ENCODE data around the gene RNF145.
"Not testable (repeated sequence)": the region's sequence is repeated elsewhere in the genome, so short reads cannot be mapped to it uniquely, and the experiment has no call there.

The RNF145 gene

DNA sequence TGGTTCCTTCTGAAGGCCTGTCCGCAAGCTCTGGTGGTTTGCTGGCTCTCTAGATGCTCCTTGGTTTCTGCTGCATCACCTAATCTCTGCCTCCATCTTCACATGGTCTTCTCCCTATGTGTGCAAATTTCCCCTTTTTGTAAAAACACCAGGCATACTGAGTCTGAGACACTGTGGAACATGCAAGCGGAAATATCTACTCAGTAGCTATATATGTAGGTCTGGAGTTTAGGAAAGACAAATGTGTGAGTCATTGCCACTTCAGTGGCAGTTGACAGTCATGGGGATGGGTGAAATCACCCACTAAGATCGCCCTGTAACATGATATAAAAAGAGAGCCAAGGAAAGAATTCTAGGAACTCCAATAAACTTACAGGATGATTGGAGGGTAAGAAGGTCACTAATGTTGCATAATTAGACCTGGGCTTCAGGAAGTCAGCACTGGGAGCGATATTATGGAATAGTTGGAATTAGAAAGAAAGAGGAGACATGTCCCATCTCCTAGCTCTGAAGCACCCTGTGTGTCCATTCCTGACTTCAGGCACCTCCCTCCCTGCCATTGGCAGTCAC, 31.0 kb upstream of the RNF145 start:
- Histone ChIP-seq H3K4me1 (ENCODE audit: insufficient read depth, low read length) (no peaks in the 10 kb centered on the region), H3K9ac (ENCODE audit: low read depth, low read length) (no peak overlapping the region), H3K36me3 (ENCODE audit: insufficient read depth, low read depth, low read length) (no peaks in the 10 kb centered on the region), H3K9me3 (ENCODE audit: insufficient read depth, low read depth, low read length) (no peaks in the 10 kb centered on the region), H3K4me3 (ENCODE audit: low read length) (no peak overlapping the region), H3K27ac (ENCODE audit: low read length) (no peak overlapping the region), H3K27me3 (ENCODE audit: insufficient read depth, low read length) (no peaks in the 10 kb centered on the region; the same call in 1 of the 2 replicates)

DNA sequence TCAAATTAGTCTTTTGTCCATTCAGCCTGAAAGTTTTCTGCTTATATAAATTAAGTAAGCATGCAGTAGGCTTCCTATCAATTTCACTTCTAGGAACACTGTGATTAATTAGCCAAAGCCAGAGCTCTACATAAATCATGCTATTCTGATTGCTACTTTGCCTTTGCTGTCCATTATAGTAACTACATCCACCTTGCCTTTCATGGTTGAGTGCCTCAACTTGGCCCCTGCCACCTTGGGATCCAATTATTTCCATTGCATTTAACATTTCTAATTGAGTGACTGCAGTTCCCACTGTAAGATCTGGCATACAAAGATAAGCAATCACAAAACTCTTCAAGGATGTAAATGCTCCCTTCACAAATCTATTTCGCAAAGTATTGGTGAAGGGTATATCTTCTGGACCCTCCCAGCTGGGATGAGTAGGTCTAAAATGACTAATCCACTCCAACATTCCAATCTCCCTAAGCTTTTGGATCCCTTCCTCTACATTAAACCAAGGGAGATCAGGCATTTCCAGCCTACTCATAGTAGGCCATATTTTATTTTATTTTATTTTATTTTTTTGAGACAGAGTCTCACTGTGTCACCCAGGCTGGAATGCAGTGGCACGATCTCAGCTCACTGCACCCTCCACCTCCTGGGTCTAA, 26.6 kb upstream of the RNF145 start:
- H3K4me1 ChIP-seq (ENCODE audit: insufficient read depth, low read length); H3K27ac ChIP-seq (ENCODE audit: low read length); H3K9ac ChIP-seq (ENCODE audit: low read depth, low read length); H3K9me3 ChIP-seq (ENCODE audit: insufficient read depth, low read depth, low read length); H3K4me3 ChIP-seq (ENCODE audit: low read length); H3K36me3 ChIP-seq (ENCODE audit: insufficient read depth, low read depth, low read length): not testable (repeated sequence)
- H3K27me3 ChIP-seq (ENCODE audit: insufficient read depth, low read length) = peaks cover 33% of the 10 kb centered on the region

DNA sequence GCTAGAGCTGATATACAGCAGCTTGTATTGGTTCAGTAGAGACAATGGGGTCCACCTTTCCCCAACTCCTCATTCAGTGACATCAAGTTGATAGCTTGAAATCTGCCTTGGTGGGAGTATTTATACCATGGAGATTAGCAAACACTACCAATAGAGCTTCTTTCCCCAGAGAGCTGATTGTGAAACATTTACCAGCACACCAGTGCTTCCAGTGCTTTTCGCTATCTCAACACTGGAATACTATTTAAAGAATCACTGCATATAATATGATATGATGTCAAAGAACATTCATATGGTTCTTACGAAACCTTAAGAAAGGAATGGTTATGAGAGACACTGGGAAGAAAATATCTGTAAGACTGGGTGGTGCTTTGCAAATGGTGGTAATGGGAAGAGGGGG, 21.8 kb upstream of the RNF145 start:
- Histone ChIP-seq H3K36me3 (ENCODE audit: insufficient read depth, low read depth, low read length) (no peaks in the 10 kb centered on the region), H3K4me1 (ENCODE audit: insufficient read depth, low read length) (no peaks in the 10 kb centered on the region), H3K27me3 (ENCODE audit: insufficient read depth, low read length) (peaks cover 79% of the 10 kb centered on the region), H3K9me3 (ENCODE audit: insufficient read depth, low read depth, low read length) (no peaks in the 10 kb centered on the region), H3K9ac (ENCODE audit: low read depth, low read length) (no peak overlapping the region), H3K27ac (ENCODE audit: low read length) (no peak overlapping the region), H3K4me3 (ENCODE audit: low read length) (no peak overlapping the region)

DNA sequence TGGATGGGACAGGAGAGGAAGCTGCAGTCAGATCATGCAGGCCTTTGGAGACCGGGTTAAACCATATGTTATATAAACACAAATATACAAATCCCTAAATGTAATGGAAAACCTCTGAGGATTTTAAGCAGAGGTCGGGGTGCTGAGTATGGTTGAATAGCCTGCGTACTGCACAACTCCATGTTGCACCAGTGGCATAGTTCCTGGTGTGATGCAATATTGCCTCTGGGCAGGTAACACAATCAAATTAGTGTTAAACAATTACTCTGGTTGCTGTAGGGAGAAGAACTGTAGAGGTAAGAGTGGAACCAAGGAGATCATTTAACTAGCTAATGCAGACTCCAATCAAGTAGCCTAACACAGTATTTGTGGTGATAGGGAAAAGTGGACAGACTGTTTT, 21.3 kb upstream of the RNF145 start:
- Histone ChIP-seq H3K27me3 (ENCODE audit: insufficient read depth, low read length) (peaks cover 84% of the 10 kb centered on the region), H3K9ac (ENCODE audit: low read depth, low read length) (no peak overlapping the region), H3K27ac (ENCODE audit: low read length) (no peak overlapping the region), H3K4me1 (ENCODE audit: insufficient read depth, low read length) (no peaks in the 10 kb centered on the region), H3K36me3 (ENCODE audit: insufficient read depth, low read depth, low read length) (no peaks in the 10 kb centered on the region), H3K9me3 (ENCODE audit: insufficient read depth, low read depth, low read length) (no peaks in the 10 kb centered on the region), H3K4me3 (ENCODE audit: low read length) (no peak overlapping the region)

DNA sequence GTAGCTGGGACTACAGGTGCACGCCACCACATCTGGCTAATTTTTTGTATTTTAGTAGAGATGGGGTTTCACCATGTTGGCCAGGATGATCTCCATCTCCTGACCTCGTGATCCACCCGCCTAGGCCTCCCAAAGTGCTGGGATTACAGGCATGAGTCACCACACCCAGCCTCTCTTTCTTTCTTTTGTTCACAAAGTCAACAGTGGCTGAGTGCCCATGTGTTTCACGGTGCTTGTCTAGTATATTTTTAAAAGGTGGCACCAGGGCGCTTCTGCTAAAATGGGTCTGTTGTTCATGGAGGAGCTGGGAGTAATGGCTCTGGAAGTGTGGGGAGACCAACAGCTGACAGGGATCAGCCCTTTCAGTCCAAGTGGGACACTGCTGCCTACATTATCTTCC, 18.7 kb upstream of the RNF145 start:
- H3K9ac ChIP-seq (ENCODE audit: low read depth, low read length); H3K36me3 ChIP-seq (ENCODE audit: insufficient read depth, low read depth, low read length); H3K27ac ChIP-seq (ENCODE audit: low read length); H3K9me3 ChIP-seq (ENCODE audit: insufficient read depth, low read depth, low read length); H3K4me1 ChIP-seq (ENCODE audit: insufficient read depth, low read length); H3K4me3 ChIP-seq (ENCODE audit: low read length): not testable (repeated sequence)
- H3K27me3 ChIP-seq (ENCODE audit: insufficient read depth, low read length) = peaks cover 98% of the 10 kb centered on the region

DNA sequence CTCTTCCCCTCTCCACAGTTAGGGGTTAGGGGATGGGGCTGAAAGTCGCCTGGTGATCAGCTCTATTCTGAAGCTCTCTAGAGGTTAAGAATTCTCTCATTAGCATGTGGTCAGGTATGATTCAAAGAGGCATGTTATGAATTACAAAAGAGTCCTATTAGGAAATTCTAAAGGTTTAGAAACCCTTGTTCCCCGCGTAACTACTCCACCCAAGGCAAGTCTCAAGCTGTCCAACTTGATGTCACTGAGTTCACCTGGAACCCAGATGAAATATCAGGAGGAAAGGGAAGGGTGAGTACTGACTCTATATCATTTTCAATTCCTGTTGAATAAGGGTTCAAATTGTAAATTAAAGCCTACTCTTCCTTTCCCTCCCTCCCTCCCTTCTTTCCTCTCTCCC, 18.1 kb upstream of the RNF145 start:
- no peak overlapping the region for H3K4me3 ChIP-seq (ENCODE audit: low read length)
- H3K9me3 ChIP-seq (ENCODE audit: insufficient read depth, low read depth, low read length) = no peaks in the 10 kb centered on the region
- H3K9ac ChIP-seq (ENCODE audit: low read depth, low read length) = no peak overlapping the region
- H3K27me3 ChIP-seq (ENCODE audit: insufficient read depth, low read length) = peaks cover 93% of the 10 kb centered on the region
- no peak overlapping the region for H3K27ac ChIP-seq (ENCODE audit: low read length)
- no peaks in the 10 kb centered on the region for H3K36me3 ChIP-seq (ENCODE audit: insufficient read depth, low read depth, low read length)
- H3K4me1 ChIP-seq (ENCODE audit: insufficient read depth, low read length) = no peaks in the 10 kb centered on the region

DNA sequence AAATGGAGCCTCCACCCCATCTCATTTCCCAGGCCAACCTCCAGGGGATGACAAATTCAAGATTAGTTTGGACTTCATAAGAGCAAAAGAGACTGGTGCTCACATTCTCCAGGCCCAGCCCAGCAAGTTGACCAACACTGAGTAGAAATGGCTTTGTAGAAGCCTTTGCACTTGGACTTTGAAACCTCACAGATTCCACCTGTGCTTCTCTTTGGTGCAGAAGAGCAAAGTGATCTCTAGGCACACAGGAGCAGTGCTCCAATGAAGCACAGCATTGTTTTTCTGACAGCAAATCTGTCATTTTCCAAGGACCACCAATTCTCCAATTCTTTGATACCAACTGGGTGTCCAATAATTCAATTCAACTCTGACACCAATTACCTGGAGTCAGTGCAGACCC, 17.1 kb upstream of the RNF145 start:
- Histone ChIP-seq H3K9me3 (ENCODE audit: insufficient read depth, low read depth, low read length) (no peaks in the 10 kb centered on the region), H3K4me3 (ENCODE audit: low read length) (no peak overlapping the region), H3K4me1 (ENCODE audit: insufficient read depth, low read length) (no peaks in the 10 kb centered on the region), H3K36me3 (ENCODE audit: insufficient read depth, low read depth, low read length) (no peaks in the 10 kb centered on the region), H3K27ac (ENCODE audit: low read length) (no peak overlapping the region), H3K27me3 (ENCODE audit: insufficient read depth, low read length) (peaks cover 86% of the 10 kb centered on the region), H3K9ac (ENCODE audit: low read depth, low read length) (no peak overlapping the region)

DNA sequence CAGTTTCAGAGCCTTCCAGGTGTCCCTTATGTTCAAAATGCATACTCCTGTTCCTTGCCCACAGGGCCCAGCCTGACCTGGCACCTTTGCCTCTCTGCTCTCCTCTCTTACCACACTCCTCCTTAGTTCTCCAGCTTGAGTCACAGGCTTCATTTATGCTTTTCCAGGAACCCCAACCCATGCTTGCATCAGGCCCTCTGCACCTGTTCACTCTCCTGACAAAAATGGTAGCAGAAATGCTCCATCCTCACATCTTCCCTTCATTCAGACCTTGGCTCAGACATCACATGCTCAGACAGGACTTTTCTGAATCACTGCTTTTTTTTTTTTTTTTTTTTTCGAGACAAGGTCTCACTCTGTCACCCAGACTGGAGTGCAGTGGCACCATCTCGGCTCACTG, 15.1 kb upstream of the RNF145 start:
- Histone ChIP-seq H3K9ac (ENCODE audit: low read depth, low read length) (no peak overlapping the region), H3K4me1 (ENCODE audit: insufficient read depth, low read length) (no peaks in the 10 kb centered on the region), H3K36me3 (ENCODE audit: insufficient read depth, low read depth, low read length) (no peaks in the 10 kb centered on the region), H3K9me3 (ENCODE audit: insufficient read depth, low read depth, low read length) (no peaks in the 10 kb centered on the region), H3K4me3 (ENCODE audit: low read length) (no peak overlapping the region), H3K27ac (ENCODE audit: low read length) (no peak overlapping the region), H3K27me3 (ENCODE audit: insufficient read depth, low read length) (peaks cover 68% of the 10 kb centered on the region)

DNA sequence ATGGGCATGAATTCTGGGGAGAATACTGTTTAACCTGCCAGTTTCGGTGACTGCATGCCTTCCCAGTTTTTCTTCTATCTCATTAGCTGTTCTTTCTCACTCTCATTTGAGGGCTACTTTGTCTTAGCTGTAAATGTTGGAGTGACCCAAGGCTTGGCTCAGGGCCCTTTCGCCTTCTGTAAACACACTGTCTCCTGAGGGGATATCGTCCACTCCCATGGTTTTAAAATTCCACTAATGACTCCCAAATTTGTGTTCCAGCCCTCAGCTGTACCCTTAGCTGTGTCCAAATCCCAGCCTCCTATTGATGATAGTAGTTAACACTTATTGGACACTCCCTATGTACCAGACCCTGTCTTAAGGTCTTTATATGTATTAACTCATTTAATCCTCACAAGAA, 14.1 kb upstream of the RNF145 start:
- H3K27ac ChIP-seq (ENCODE audit: low read length) = no peak overlapping the region
- H3K4me3 ChIP-seq (ENCODE audit: low read length) = no peak overlapping the region
- H3K4me1 ChIP-seq (ENCODE audit: insufficient read depth, low read length) = no peaks in the 10 kb centered on the region
- no peak overlapping the region for H3K9ac ChIP-seq (ENCODE audit: low read depth, low read length)
- no peaks in the 10 kb centered on the region for H3K36me3 ChIP-seq (ENCODE audit: insufficient read depth, low read depth, low read length)
- H3K9me3 ChIP-seq (ENCODE audit: insufficient read depth, low read depth, low read length) = no peaks in the 10 kb centered on the region
- peaks cover 60% of the 10 kb centered on the region for H3K27me3 ChIP-seq (ENCODE audit: insufficient read depth, low read length)

DNA sequence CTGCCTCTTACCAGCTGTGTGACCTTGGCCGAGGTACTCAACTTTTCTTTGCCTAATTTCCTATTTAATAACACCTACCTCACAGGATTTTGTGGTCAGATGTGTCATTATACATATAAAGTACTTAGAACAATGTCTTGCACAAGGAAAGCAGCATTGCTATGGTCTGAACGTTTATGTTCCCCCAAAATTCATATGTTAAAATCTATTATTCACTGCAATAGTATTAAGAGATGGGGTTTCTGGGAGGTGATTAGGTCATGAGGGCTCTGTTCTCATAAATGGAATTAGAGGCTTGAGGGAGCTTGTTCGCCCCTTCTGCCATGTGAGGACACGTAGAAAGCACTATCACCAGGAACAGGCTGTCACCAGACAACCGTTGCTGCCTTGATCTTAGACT, 10.9 kb upstream of the RNF145 start:
- peaks cover 27% of the 10 kb centered on the region for H3K27me3 ChIP-seq (ENCODE audit: insufficient read depth, low read length)
- H3K9ac ChIP-seq (ENCODE audit: low read depth, low read length) = no peak overlapping the region
- no peaks in the 10 kb centered on the region for H3K9me3 ChIP-seq (ENCODE audit: insufficient read depth, low read depth, low read length)
- no peak overlapping the region for H3K4me3 ChIP-seq (ENCODE audit: low read length)
- H3K27ac ChIP-seq (ENCODE audit: low read length) = no peak overlapping the region
- no peaks in the 10 kb centered on the region for H3K36me3 ChIP-seq (ENCODE audit: insufficient read depth, low read depth, low read length)
- no peaks in the 10 kb centered on the region for H3K4me1 ChIP-seq (ENCODE audit: insufficient read depth, low read length)

DNA sequence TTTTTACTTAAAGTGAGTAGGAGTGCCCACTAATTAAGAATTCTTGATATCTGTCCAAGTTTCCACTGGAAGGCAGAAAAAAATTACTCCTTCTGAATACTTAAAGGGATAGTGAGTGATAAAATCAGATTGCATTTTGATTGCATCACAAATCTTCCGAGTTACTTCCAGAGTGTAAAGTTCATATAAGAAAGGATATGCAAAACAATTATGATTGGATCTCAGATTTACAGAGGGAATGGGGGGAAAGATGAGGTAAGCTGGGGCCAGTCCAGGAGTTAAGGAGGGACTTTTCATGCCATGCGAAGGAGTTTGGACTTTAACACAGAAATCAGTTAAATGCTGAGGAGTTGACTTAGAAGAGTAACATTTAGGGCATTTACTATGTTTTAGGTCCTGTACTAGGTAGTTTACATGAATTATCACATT, 9.3 kb upstream of the RNF145 start:
- no peak overlapping the region for H3K27ac ChIP-seq (ENCODE audit: low read length)
- no peak overlapping the region for H3K9ac ChIP-seq (ENCODE audit: low read depth, low read length)
- no peaks in the 10 kb centered on the region for H3K4me1 ChIP-seq (ENCODE audit: insufficient read depth, low read length)
- H3K4me3 ChIP-seq (ENCODE audit: low read length) = no peak overlapping the region
- peaks cover 11% of the 10 kb centered on the region for H3K27me3 ChIP-seq (ENCODE audit: insufficient read depth, low read length)
- H3K36me3 ChIP-seq (ENCODE audit: insufficient read depth, low read depth, low read length) = no peaks in the 10 kb centered on the region
- H3K9me3 ChIP-seq (ENCODE audit: insufficient read depth, low read depth, low read length) = no peaks in the 10 kb centered on the region

DNA sequence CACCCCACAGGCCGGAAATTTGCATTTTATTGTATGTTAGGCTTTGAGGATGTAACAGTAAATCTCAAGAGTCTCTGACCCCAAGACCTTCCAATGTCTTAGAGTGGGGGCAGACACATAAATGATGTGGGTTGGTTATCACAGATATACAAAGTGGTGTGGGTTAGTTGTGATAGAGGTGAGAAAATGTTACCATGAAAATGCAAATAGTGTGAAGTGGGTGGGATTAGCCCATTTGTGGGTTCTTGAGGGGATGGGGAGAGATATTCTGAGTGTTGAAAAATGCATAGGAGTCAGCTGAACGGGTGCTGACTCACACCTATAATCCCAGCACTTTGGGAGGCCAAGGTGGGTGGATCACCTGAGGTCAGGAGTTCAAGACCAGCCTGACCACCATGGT, 7.9 kb upstream of the RNF145 start:
- Histone ChIP-seq H3K27ac (ENCODE audit: low read length) (no peak overlapping the region), H3K4me3 (ENCODE audit: low read length) (no peak overlapping the region), H3K9ac (ENCODE audit: low read depth, low read length) (no peak overlapping the region), H3K27me3 (ENCODE audit: insufficient read depth, low read length) (peaks cover 5% of the 10 kb centered on the region; the same call in 1 of the 2 replicates), H3K9me3 (ENCODE audit: insufficient read depth, low read depth, low read length) (no peaks in the 10 kb centered on the region), H3K4me1 (ENCODE audit: insufficient read depth, low read length) (no peaks in the 10 kb centered on the region), H3K36me3 (ENCODE audit: insufficient read depth, low read depth, low read length) (no peaks in the 10 kb centered on the region)

All from iPS-20b (cell line).